Measurements from ENCODE around the gene CDC42BPB.

DNA sequence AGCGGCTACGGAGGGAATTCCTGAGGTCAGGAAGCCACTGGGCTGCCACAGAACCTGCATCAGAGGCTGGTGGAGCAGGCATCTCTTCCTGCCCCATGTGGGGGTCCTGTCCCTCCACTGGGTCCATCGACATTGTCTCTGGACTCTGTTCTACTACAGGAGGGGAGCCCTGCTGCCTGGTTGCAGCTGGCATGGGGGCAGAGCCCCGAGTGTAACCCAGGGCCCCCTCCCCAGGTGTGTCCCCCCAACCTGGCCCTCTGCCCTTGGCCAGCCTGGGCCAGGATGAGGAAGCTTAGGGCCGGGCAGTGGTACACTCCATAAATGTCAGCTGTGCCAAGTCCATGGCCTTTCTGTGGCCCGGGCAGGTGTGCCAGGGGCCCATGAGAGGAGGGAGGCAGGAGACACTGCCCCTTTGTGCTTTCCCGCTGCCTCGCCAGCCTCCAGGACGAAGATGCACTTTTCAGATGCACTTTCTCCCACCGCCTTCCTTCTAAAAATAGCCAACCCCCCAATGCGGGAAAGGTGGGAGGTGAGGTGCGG lies 33.2 kb upstream of the CDC42BPB start:
- TF ChIP-seq EZH2 (IDR thresholded peaks at IDR 0.05; ENCODE audit: insufficient read depth, poor library complexity, severe bottlenecking) (no peak), EZH2phosphoT487 (IDR thresholded peaks at IDR 0.05; ENCODE audit: insufficient read depth, low read depth) (no peak)

Data from GM23248 (cell line).